ENCODE results near the gene ARID5B.

Gene ARID5B

GRCh38 chr10:61943674-61944378 is 42.3 kb downstream of the ARID5B start:
- DNase-seq = no peak

GRCh38 chr10:61944410-61945147 is 43.1 kb downstream of the ARID5B start:
- DNase-seq = no peak

GRCh38 chr10:61949687-61950086 is 48.2 kb downstream of the ARID5B start:
- DNase-seq = no peak

- no peak for DNase-seq
These were observed 49.1 kb downstream of the ARID5B start for GRCh38 chr10:61950449-61951143.

GRCh38 chr10:61951144-61951483 is 49.6 kb downstream of the ARID5B start:
- DNase-seq = no peak

- DNase-seq = no peak
These were observed 50.7 kb downstream of the ARID5B start for GRCh38 chr10:61952028-61952674.

GRCh38 chr10:61953183-61953582 is 51.7 kb downstream of the ARID5B start:
- DNase-seq = no peak

- DNase-seq = no peak
These were observed 56.3 kb downstream of the ARID5B start for GRCh38 chr10:61957806-61958205.

- no peak for DNase-seq
These were observed 56.8 kb downstream of the ARID5B start for GRCh38 chr10:61958311-61958710.

GRCh38 chr10:61958805-61959204 is 57.3 kb downstream of the ARID5B start:
- no peak for DNase-seq

- no peak for DNase-seq
These were observed 58.3 kb downstream of the ARID5B start for GRCh38 chr10:61959814-61960213.

- no peak for DNase-seq
These were observed 59.1 kb downstream of the ARID5B start for GRCh38 chr10:61960396-61961120.

- no peak for DNase-seq
These were observed 59.8 kb downstream of the ARID5B start for GRCh38 chr10:61961278-61961677.

GRCh38 chr10:61962971-61963370 is 61.5 kb downstream of the ARID5B start:
- no peak for DNase-seq

GRCh38 chr10:61963669-61964058 is 62.2 kb downstream of the ARID5B start:
- no peak for DNase-seq

- DNase-seq = no peak
These were observed 62.7 kb downstream of the ARID5B start for GRCh38 chr10:61964059-61964709.

- no peak for DNase-seq
These were observed 63.6 kb downstream of the ARID5B start for GRCh38 chr10:61964949-61965702.

- no peak for DNase-seq
These were observed 64.3 kb downstream of the ARID5B start for GRCh38 chr10:61965703-61966395.

GRCh38 chr10:61967298-61967697 is 65.8 kb downstream of the ARID5B start:
- no peak for DNase-seq

GRCh38 chr10:61970182-61971002 is 68.9 kb downstream of the ARID5B start:
- DNase-seq = no peak
